IPS-20b (cell line): ENCODE data around the gene IQCC.
A peak's percentile ranks its signal among the peaks of the same experiment; 100 is the strongest.

Experiments used
- H3K27ac ChIP-seq: one replicate; pipeline ENCODE4 v1.5.1; 2013; ENCODE audit warnings: low read length
- H3K27me3 ChIP-seq: 2 replicates; pipeline ENCODE4 v1.6.1; 2013; ENCODE audit warnings: mild to moderate bottlenecking, low read length, inconsistent platforms; ENCODE audit not compliant: insufficient read depth
- H3K36me3 ChIP-seq: 2 replicates; pipeline ENCODE4 v1.6.1; 2013; ENCODE audit warnings: low read depth, mild to moderate bottlenecking, inconsistent platforms, low read length, moderate library complexity; ENCODE audit not compliant: insufficient read depth
- H3K4me1 ChIP-seq: 2 replicates; pipeline ENCODE4 v1.6.1; 2013; ENCODE audit warnings: mild to moderate bottlenecking, control low read depth, inconsistent platforms, low read length, moderate library complexity; ENCODE audit not compliant: insufficient read depth
- H3K4me3 ChIP-seq: 2 replicates; pipeline ENCODE4 v1.5.1; 2013; ENCODE audit warnings: mild to moderate bottlenecking, low read length, inconsistent platforms
- H3K9ac ChIP-seq: 2 replicates; pipeline ENCODE4 v1.6.1; 2013; ENCODE audit warnings: low read depth, mild to moderate bottlenecking, inconsistent platforms, low read length, moderate library complexity
- H3K9me3 ChIP-seq: 2 replicates; pipeline ENCODE4 v1.6.1; 2013; ENCODE audit warnings: mild to moderate bottlenecking, low read depth, low read length, inconsistent platforms; ENCODE audit not compliant: insufficient read depth

Gene IQCC

GRCh38 chr1:32232558-32233304 is 27.3 kb downstream of the IQCC start:
- Histone ChIP-seq H3K4me1 (no peaks in the 10 kb centered on the region), H3K9me3 (no peaks in the 10 kb centered on the region), H3K36me3 (peaks cover 71% of the 10 kb centered on the region), H3K4me3 (no peak overlapping the region), H3K27me3 (no peaks in the 10 kb centered on the region), H3K9ac (no peak overlapping the region), H3K27ac (no peak overlapping the region)

- Histone ChIP-seq H3K9ac (no peak overlapping the region), H3K9me3 (no peaks in the 10 kb centered on the region), H3K4me1 (no peaks in the 10 kb centered on the region), H3K27ac (no peak overlapping the region), H3K27me3 (no peaks in the 10 kb centered on the region), H3K36me3 (peaks cover 53% of the 10 kb centered on the region), H3K4me3 (no peak overlapping the region)
These were observed 29.3 kb downstream of the IQCC start for GRCh38 chr1:32234792-32235191.

GRCh38 chr1:32239337-32239736 is 33.9 kb downstream of the IQCC start:
- Histone ChIP-seq H3K36me3 (peaks cover 19% of the 10 kb centered on the region), H3K9ac (peak overlapping the region; percentile 88), H3K9me3 (no peaks in the 10 kb centered on the region), H3K4me1 (peaks cover 3% of the 10 kb centered on the region; the same call in 1 of the 2 replicates), H3K27me3 (no peaks in the 10 kb centered on the region; the same call in 1 of the 2 replicates), H3K27ac (peak overlapping the region; percentile 21), H3K4me3 (peak overlapping the region; percentile 88)

GRCh38 chr1:32239790-32240139 is 34.3 kb downstream of the IQCC start:
- peaks cover 3% of the 10 kb centered on the region; the same call in 1 of the 2 replicates for H3K4me1 ChIP-seq
- H3K4me3 ChIP-seq: peak overlapping the region; percentile 88
- H3K27ac ChIP-seq: peak overlapping the region; percentile 21
- H3K9me3 ChIP-seq: no peaks in the 10 kb centered on the region
- peak overlapping the region; percentile 88 for H3K9ac ChIP-seq
- peaks cover 15% of the 10 kb centered on the region; the same call in 1 of the 2 replicates for H3K36me3 ChIP-seq
- H3K27me3 ChIP-seq: no peaks in the 10 kb centered on the region; the same call in 1 of the 2 replicates

DNA sequence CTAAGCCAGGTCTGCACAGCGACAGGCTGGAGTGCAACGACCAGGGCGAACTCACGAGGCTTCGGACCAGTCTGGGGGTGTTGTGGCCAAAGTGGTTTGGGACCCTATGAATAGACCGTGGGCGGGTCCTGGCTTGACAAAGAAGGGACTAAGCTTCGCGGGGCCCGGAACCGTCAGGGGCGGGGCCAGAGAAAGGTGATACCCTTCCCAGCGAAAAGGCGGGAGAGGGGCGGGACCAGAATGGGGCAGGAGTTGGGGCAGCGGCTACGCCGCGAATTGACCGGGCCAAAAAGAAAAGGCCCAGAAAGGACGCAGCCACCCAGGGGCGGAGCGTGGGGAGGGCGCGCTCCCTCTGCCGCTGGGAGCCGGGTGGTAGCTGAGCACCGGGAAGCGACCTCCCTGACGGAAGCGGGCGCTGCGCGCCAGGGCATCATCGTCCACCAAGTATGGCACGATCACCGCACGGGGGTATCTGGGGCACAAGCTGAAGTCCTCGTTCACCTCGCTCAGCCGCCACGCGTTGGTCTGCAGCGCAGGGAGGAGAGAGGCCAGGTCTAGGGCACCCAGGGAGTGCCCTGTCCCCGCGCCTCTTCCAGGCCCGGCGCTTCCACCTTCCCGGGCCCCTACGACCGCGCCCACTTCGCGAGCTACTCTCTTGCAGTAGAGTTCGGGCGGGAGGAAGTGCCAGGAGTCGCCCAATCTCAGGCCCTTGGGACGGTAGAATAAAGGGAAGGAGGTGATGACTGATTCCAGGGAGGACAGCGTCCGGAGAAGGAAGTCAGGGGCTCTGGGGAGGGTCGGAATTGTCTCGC is 34.9 kb downstream of the IQCC start:
- H3K9ac ChIP-seq: peak overlapping the region; percentile 88
- H3K4me1 ChIP-seq: peaks cover 3% of the 10 kb centered on the region; the same call in 1 of the 2 replicates
- peak overlapping the region; percentile 88 for H3K4me3 ChIP-seq
- peaks cover 9% of the 10 kb centered on the region; the same call in 1 of the 2 replicates for H3K36me3 ChIP-seq
- H3K27ac ChIP-seq: peak overlapping the region; percentile 21
- H3K9me3 ChIP-seq: no peaks in the 10 kb centered on the region
- H3K27me3 ChIP-seq: no peaks in the 10 kb centered on the region; the same call in 1 of the 2 replicates

DNA sequence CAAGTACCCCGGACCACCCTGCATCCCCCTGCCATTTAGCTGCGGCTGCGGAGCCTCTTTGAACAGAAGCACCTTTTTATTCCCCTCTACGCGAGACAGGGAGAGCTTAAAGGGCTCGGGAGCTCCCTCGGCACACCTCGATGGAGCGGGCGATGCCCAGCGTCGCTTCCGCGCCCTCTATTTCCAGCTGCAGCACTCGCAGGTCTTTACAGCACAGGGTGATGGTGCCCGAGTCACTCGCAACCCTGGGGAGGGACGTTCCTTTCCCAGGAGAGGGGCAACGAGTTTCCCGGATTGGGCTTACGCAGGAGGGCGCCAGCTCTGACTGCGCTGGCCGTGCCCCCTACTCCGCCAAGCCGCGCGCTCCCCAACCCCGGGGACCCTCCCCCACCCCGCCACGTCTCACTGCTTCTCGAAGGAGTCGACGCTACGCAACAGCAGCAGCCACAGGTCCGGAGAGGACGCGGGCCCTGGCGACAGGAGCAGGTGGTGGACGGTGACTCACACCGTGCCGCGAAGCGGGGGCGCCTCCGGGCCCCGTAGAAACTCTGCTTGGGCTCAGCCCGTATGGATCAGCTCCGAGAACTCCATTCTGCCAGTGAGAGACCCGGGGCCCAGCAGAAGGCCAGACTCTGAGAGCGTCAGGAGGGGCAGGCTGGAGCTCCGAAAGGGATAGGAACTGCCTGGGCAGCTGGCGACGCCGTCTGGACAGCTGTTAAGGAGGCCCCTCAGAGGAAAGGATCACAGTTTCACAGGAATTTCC is 35.7 kb downstream of the IQCC start:
- Histone ChIP-seq H3K27ac (no peak overlapping the region), H3K9me3 (no peaks in the 10 kb centered on the region), H3K27me3 (no peaks in the 10 kb centered on the region; the same call in 1 of the 2 replicates), H3K4me3 (peak overlapping the region; percentile 88), H3K4me1 (peaks cover 3% of the 10 kb centered on the region; the same call in 1 of the 2 replicates), H3K36me3 (peaks cover under 1% of the 10 kb centered on the region; the same call in 1 of the 2 replicates), H3K9ac (peak overlapping the region; percentile 88)

DNA sequence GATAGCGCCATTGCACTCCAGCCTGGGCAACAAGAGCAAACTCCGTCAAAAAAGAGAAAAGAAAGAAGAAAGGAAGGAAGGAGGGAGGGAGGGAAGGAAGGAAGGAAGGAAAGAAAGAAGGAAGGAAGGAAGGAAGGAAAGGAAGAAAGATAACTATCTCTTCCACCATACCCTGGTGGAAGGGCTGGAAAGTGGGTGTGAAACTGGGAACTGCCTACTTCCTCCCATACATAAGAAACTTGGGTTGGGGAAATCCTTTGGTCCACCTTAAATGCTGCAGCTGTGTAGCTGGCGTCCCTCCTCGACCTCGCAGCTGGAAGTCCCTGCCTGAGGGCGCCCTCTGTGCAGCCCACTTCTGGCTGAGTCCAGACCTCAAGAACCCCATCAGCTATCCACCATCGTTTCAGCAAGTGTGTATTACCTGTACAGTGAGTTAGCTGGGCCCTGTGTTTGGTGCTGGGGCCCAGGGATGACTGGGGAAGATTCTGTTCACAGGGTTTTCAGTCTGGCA is 36.9 kb downstream of the IQCC start:
- Histone ChIP-seq H3K4me1 (peaks cover 3% of the 10 kb centered on the region; the same call in 1 of the 2 replicates), H3K9me3 (no peaks in the 10 kb centered on the region), H3K27ac (no peak overlapping the region), H3K27me3 (no peaks in the 10 kb centered on the region; the same call in 1 of the 2 replicates), H3K9ac (no peak overlapping the region), H3K36me3 (no peaks in the 10 kb centered on the region), H3K4me3 (no peak overlapping the region)

- Histone ChIP-seq H3K36me3 (no peaks in the 10 kb centered on the region), H3K9me3 (no peaks in the 10 kb centered on the region), H3K4me3 (no peak within 1 kb of the TSS; the same call in 1 of the 2 replicates), H3K4me1 (peaks cover 18% of the 10 kb centered on the region; the same call in 1 of the 2 replicates), H3K27ac (no peak within 1 kb of the TSS), H3K9ac (no peak within 1 kb of the TSS), H3K27me3 (no peaks in the 10 kb centered on the region)
These were observed 41.4 kb downstream of the IQCC start, which contains the start of gene FAM167B for GRCh38 chr1:32246888-32247273. TSS of gene FAM167B (plus strand) at chr1:32247222. CDS start at chr1:32247422, 200 bp downstream.

- H3K9me3 ChIP-seq: no peaks in the 10 kb centered on the region
- H3K9ac ChIP-seq: no peak overlapping the region
- no peak overlapping the region for H3K27ac ChIP-seq
- no peak overlapping the region for H3K4me3 ChIP-seq
- H3K4me1 ChIP-seq: peaks cover 17% of the 10 kb centered on the region; the same call in 1 of the 2 replicates
- no peaks in the 10 kb centered on the region for H3K27me3 ChIP-seq
- no peaks in the 10 kb centered on the region for H3K36me3 ChIP-seq
These were observed 42.0 kb downstream of the IQCC start for GRCh38 chr1:32247452-32247851.

- peak overlapping the region; percentile 45; the same call in 1 of the 2 replicates for H3K4me3 ChIP-seq
- no peaks in the 10 kb centered on the region for H3K36me3 ChIP-seq
- peaks cover 15% of the 10 kb centered on the region; the same call in 1 of the 2 replicates for H3K4me1 ChIP-seq
- H3K27ac ChIP-seq: no peak overlapping the region
- H3K9me3 ChIP-seq: no peaks in the 10 kb centered on the region
- H3K9ac ChIP-seq: peak overlapping the region; percentile 10; the same call in 1 of the 2 replicates
- H3K27me3 ChIP-seq: no peaks in the 10 kb centered on the region
These were observed 42.8 kb downstream of the IQCC start for GRCh38 chr1:32247983-32248889.
